GM12801 (cell line): ENCODE results near the gene PKP4.

Experiments used
- TF ChIP-seq, protein P1 (sequence below): IDR thresholded peaks from one replicate; pipeline ENCODE4 v1.5.1; 2011; ENCODE audit warnings: control low read depth; ENCODE audit not compliant: insufficient read length; ENCODE audit errors: extremely low read depth

Gene PKP4

DNA sequence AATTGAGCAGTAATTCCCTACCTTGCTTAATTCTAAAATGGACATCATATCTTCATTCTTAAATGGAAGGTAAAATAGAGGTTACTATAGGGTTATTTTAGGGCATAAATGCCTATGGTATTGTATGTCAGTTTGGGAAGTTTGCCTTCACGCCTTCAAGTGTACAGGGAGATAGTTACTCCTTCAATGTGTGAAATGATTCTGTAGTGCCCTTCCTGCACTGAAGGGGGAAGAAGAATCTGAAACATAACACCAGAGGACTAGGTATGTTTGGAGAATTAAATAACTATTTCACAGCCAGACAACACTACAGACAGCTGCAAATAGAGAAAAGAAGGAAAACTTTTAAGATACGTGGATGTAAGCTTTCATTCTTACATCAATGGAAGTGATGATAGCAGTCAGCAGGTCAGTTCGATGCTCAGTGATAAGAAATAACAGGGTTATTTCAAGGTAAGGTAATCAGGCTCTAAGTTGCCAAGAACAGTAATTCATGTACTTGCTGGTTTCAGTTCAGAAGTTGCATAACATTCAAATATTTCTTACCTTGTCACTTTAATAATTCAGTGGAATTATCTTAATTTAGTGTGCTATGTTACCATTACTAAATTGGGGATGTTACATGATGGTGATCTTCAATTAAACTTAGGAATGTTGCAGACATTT, 4.0 kb downstream of the PKP4 start:
- TF ChIP-seq, protein P1, sequence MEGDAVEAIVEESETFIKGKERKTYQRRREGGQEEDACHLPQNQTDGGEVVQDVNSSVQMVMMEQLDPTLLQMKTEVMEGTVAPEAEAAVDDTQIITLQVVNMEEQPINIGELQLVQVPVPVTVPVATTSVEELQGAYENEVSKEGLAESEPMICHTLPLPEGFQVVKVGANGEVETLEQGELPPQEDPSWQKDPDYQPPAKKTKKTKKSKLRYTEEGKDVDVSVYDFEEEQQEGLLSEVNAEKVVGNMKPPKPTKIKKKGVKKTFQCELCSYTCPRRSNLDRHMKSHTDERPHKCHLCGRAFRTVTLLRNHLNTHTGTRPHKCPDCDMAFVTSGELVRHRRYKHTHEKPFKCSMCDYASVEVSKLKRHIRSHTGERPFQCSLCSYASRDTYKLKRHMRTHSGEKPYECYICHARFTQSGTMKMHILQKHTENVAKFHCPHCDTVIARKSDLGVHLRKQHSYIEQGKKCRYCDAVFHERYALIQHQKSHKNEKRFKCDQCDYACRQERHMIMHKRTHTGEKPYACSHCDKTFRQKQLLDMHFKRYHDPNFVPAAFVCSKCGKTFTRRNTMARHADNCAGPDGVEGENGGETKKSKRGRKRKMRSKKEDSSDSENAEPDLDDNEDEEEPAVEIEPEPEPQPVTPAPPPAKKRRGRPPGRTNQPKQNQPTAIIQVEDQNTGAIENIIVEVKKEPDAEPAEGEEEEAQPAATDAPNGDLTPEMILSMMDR: no peak

DNA sequence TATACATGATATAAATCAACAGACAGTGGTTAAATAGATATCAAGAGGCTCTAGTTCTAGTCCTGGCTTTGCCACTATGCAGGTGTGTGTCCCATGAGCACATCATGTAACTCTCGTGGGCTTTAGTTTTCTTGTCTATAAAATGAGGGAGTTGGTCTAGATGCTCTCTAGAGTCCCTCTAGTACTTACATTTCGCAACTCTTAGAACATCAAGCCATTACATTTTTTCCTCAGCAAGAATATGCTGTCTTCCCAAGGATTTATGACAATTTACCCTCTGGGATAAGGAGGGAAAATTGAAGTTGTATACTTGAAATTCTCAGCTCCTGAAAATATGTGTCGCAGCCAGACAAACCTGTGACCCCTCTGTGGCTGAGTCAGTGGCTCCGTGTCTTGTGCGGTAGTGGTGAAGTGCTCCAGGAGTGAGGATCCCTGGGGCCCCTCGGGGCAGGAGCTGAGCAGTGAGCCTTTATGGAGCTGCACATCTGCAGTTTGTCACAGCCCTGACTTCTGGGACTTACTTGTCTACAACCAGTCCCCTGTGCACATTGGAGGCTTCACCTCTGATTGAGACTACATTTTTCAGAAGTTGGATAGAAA, 6.8 kb downstream of the PKP4 start:
- TF ChIP-seq, protein P1: no peak

DNA sequence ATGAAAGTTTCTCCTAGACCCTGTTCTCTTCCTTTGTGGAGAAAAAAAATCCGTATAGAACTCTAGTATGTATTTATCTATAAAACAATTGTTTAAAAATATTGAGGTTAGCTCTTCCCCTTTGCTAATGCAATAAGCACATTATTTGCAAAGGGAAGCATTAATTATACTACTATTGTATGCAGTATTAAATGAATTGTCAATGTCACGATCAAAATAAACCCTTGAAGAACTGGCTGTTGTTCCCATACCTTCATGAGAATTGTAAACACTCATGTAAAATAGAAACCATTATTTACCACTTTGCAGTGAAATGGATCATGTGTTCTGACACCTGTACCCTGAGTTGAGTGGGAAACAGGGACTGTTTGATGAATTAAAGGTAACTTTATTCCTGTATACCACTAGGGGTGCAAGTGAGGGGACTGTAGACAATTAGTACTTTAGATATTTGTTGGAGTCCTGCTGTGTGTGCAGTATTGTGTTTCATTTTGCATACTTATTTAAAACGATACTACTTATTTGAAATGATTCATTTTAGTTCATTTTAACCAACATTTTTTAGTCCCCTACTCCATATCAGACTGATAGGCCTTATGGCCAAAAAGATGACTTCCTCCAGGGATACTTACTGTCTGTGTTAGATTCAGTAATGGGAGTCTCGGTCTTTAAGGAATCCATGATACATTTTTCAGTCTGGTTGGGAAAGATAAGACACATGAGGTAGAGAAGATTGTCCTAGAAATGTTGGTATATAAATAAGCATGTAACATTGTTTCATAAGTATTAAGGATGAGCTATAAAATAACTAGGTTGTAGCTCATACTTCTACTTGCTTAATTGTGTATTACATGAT, 7.9 kb downstream of the PKP4 start:
- TF ChIP-seq, protein P1: peak; percentile 70

DNA sequence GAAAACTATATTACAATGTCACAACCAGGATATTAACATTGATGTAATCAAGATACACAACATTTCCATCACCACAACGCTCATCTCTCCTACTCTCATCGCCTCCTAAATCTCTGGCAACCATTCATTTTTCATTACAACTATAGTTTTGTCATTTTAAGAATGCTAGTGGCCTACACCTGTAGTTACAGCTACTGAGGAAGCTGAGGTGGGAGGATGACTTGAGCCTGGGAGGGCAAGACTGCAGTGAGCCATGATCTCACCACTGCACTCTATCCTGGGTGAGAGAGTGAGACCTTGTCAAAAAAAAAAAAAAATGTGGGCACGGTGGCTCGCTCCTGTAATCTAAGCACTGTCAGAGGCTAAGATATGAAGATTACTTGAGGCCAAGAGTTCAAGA, 10.5 kb downstream of the PKP4 start:
- TF ChIP-seq, protein P1: no peak

- TF ChIP-seq, protein P1: no peak
Measured at GRCh38 chr2:158473719-158474392, 17.1 kb downstream of the PKP4 start.

- TF ChIP-seq, protein P1: no peak
Measured at GRCh38 chr2:158477202-158477601, 20.4 kb downstream of the PKP4 start.

GRCh38 chr2:158478237-158478636, 21.5 kb downstream of the PKP4 start:
- TF ChIP-seq, protein P1: no peak
